Upper lobe of left lung (tissue), 4 donors: ENCODE results near the gene CRTC1.

ENCODE experiments used
- POLR2A ChIP-seq, 4 donors: fragments of 450-650 bp; IDR thresholded peaks; one replicate each; pipeline ENCODE4 v1.5.1; 2016 to 2017; ENCODE audit warnings: antibody characterized with exemption in 4 of 4, mild to moderate bottlenecking in 2 of 4
- TF ChIP-seq, protein P1 (sequence below), 6 experiments: fragments of 450-650 bp in 4 of 6; fragments of 200-600 bp in 2 of 6; sonication (generic) in 2 of 6; IDR thresholded peaks; one replicate each; pipeline ENCODE4 v1.5.1; 2016 to 2019; ENCODE audit warnings: antibody characterized with exemption in 6 of 6

DNA sequence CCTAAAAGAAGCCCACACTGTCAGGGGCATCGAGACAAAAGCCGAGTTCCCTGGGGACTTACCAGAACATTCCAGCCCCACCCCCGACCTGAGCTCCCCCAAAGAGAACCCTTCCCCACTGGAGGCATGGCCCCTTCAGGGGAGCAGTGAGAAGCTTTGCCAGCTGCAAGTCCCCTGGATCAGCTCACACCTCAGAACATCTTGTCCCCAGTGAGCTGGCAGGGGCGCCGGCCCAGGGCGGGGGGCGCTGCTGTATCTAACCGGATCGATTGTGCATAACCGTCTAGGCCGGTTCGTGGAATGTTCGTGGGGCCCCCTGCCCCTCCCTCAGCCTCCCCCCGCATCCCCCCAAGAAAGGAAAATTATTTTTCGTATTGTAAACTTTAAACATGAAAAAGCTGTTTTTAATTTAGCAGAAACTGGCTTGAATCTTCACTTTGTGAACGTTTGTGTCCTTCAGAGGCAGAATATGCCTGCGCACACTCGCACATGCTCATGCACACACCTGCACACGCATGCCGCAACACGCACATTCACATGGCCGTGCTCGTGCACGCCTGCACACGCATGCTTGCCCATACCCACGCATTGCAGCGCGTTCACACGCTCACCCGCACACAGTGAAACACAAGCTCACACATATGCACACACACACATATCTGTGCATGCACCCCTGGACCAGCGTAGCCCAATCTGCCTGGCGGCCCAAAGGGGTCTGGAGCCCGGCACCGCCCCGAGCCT lies 12.0 kb upstream of the CRTC1 start:
- TF ChIP-seq, protein P1, sequence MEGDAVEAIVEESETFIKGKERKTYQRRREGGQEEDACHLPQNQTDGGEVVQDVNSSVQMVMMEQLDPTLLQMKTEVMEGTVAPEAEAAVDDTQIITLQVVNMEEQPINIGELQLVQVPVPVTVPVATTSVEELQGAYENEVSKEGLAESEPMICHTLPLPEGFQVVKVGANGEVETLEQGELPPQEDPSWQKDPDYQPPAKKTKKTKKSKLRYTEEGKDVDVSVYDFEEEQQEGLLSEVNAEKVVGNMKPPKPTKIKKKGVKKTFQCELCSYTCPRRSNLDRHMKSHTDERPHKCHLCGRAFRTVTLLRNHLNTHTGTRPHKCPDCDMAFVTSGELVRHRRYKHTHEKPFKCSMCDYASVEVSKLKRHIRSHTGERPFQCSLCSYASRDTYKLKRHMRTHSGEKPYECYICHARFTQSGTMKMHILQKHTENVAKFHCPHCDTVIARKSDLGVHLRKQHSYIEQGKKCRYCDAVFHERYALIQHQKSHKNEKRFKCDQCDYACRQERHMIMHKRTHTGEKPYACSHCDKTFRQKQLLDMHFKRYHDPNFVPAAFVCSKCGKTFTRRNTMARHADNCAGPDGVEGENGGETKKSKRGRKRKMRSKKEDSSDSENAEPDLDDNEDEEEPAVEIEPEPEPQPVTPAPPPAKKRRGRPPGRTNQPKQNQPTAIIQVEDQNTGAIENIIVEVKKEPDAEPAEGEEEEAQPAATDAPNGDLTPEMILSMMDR (IDR thresholded peaks at IDR 0.05) = no peak
- TF ChIP-seq POLR2A (IDR thresholded peaks at IDR 0.05) = no peak
